HEK293 (cell line): ENCODE measurements around the gene NIPSNAP2.

Experiments used
- EGR2 ChIP-seq: fragments of 450-650 bp; formaldehyde crosslinking; IDR thresholded peaks from 2 replicates; pipeline ENCODE4 v1.5.1; 2016; ENCODE audit warnings: low read depth, missing biosample characterization, missing genetic modification characterization
- GLIS1 ChIP-seq: fragments of 450-650 bp; formaldehyde crosslinking; IDR thresholded peaks from 2 replicates; pipeline ENCODE4 v1.5.1; 2016; ENCODE audit warnings: missing biosample characterization, missing genetic modification characterization
- HOXC10 ChIP-seq: sonication (generic); formaldehyde crosslinking; IDR thresholded peaks from 2 replicates; pipeline ENCODE4 v1.8.1; 2023; ENCODE audit warnings: mild to moderate bottlenecking, missing genetic modification reagents
- IKZF3 ChIP-seq: fragments of 450-650 bp; IDR thresholded peaks from 2 replicates; pipeline ENCODE4 v1.5.0; 2018; ENCODE audit warnings: missing biosample characterization, mild to moderate bottlenecking, missing genetic modification characterization, moderate library complexity
- PBX3 ChIP-seq: sonication (generic); formaldehyde crosslinking; IDR thresholded peaks from 2 replicates; pipeline ENCODE4 v1.8.1; 2022; ENCODE audit warnings: mild to moderate bottlenecking, moderate library complexity, missing genetic modification reagents
- SCRT1 ChIP-seq: fragments of 450-650 bp; formaldehyde crosslinking; IDR thresholded peaks from 2 replicates; pipeline ENCODE4 v1.5.1; 2016; ENCODE audit warnings: missing biosample characterization, missing genetic modification characterization, borderline replicate concordance
- ZBTB17 ChIP-seq: fragments of 450-650 bp; formaldehyde crosslinking; IDR thresholded peaks from 2 replicates; pipeline ENCODE4 v1.5.1; 2016; ENCODE audit warnings: missing biosample characterization, missing genetic modification characterization
- ZBTB21 ChIP-seq: fragments of 450-650 bp; formaldehyde crosslinking; IDR thresholded peaks from 2 replicates; pipeline ENCODE4 v1.5.1; 2017; ENCODE audit warnings: missing biosample characterization, missing genetic modification characterization
- ZBTB7A ChIP-seq: fragments of 450-650 bp; formaldehyde crosslinking; IDR thresholded peaks from 2 replicates; pipeline ENCODE4 v1.5.1; 2016; ENCODE audit warnings: low read depth, missing biosample characterization, missing genetic modification characterization
- ZBTB8A ChIP-seq: fragments of 450-650 bp; formaldehyde crosslinking; IDR thresholded peaks from 2 replicates; pipeline ENCODE4 v1.5.1; 2016; ENCODE audit warnings: missing biosample characterization, missing genetic modification characterization
- ZNF114 ChIP-seq: fragments of 450-650 bp; formaldehyde crosslinking; IDR thresholded peaks from 2 replicates; pipeline ENCODE4 v1.5.0; 2017; ENCODE audit warnings: missing biosample characterization, missing genetic modification characterization
- ZNF155 ChIP-seq: fragments of 450-650 bp; formaldehyde crosslinking; IDR thresholded peaks from 2 replicates; pipeline ENCODE4 v1.5.1; 2016; ENCODE audit warnings: missing biosample characterization, missing genetic modification characterization
- ZNF239 ChIP-seq: fragments of 450-650 bp; formaldehyde crosslinking; IDR thresholded peaks from 2 replicates; pipeline ENCODE4 v1.5.1; 2016; ENCODE audit warnings: missing biosample characterization, missing genetic modification characterization
- ZNF366 ChIP-seq: fragments of 450-650 bp; formaldehyde crosslinking; conservative IDR thresholded peaks from 2 replicates; pipeline ENCODE4 v1.5.1; 2016; ENCODE audit warnings: missing biosample characterization, missing genetic modification characterization
- ZNF398 ChIP-seq: fragments of 450-650 bp; formaldehyde crosslinking; IDR thresholded peaks from 2 replicates; pipeline ENCODE4 v1.5.1; 2017; ENCODE audit warnings: missing biosample characterization, missing genetic modification characterization
- ZNF404 ChIP-seq: fragments of 450-650 bp; formaldehyde crosslinking; IDR thresholded peaks from 2 replicates; pipeline ENCODE4 v1.5.1; 2017; ENCODE audit warnings: missing biosample characterization, missing genetic modification characterization
- ZNF510 ChIP-seq: fragments of 450-650 bp; formaldehyde crosslinking; IDR thresholded peaks from 2 replicates; pipeline ENCODE4 v1.5.1; 2018; ENCODE audit warnings: mild to moderate bottlenecking, missing genetic modification characterization, missing biosample characterization; ENCODE audit not compliant: insufficient replicate concordance
- ZNF521 ChIP-seq: fragments of 450-650 bp; formaldehyde crosslinking; IDR thresholded peaks from 2 replicates; pipeline ENCODE4 v1.5.1; 2017; ENCODE audit warnings: missing biosample characterization, mild to moderate bottlenecking, missing genetic modification characterization
- ZNF585B ChIP-seq: fragments of 450-650 bp; formaldehyde crosslinking; IDR thresholded peaks from 2 replicates; pipeline ENCODE4 v1.5.1; 2016; ENCODE audit warnings: missing biosample characterization, missing genetic modification characterization
- ZNF623 ChIP-seq: fragments of 450-650 bp; formaldehyde crosslinking; IDR thresholded peaks from 2 replicates; pipeline ENCODE4 v1.5.1; 2016; ENCODE audit warnings: missing biosample characterization, missing genetic modification characterization
- ZNF629 ChIP-seq: fragments of 450-650 bp; formaldehyde crosslinking; IDR thresholded peaks from 2 replicates; pipeline ENCODE4 v1.5.1; 2017; ENCODE audit warnings: missing biosample characterization, missing genetic modification characterization
- ZNF701 ChIP-seq: fragments of 450-650 bp; formaldehyde crosslinking; IDR thresholded peaks from 2 replicates; pipeline ENCODE4 v1.5.1; 2016; ENCODE audit warnings: missing biosample characterization, missing genetic modification characterization
- ZNF843 ChIP-seq: fragments of 450-650 bp; formaldehyde crosslinking; IDR thresholded peaks from 2 replicates; pipeline ENCODE4 v1.5.1; 2016; ENCODE audit warnings: missing biosample characterization, missing genetic modification characterization
- ZSCAN30 ChIP-seq: fragments of 450-650 bp; IDR thresholded peaks from 2 replicates; pipeline ENCODE4 v1.5.1; 2018; ENCODE audit warnings: missing biosample characterization, mild to moderate bottlenecking, missing genetic modification characterization, moderate library complexity
- ZXDB ChIP-seq: fragments of 450-650 bp; formaldehyde crosslinking; IDR thresholded peaks from 2 replicates; pipeline ENCODE4 v1.5.1; 2016; ENCODE audit warnings: missing biosample characterization, missing genetic modification characterization
- TF ChIP-seq, protein P1 (sequence below): fragments of 450-650 bp; IDR thresholded peaks from 2 replicates; pipeline ENCODE4 v1.5.1; 2018; ENCODE audit warnings: missing biosample characterization, mild to moderate bottlenecking, missing genetic modification characterization
- TF ChIP-seq, protein P2 (sequence below): fragments of 450-650 bp; formaldehyde crosslinking; IDR thresholded peaks from 2 replicates; pipeline ENCODE4 v1.5.1; 2016; ENCODE audit warnings: missing biosample characterization, missing genetic modification characterization
- TF ChIP-seq, protein P3 (sequence below): fragments of 450-650 bp; formaldehyde crosslinking; IDR thresholded peaks from 2 replicates; pipeline ENCODE4; 2016; ENCODE audit warnings: missing biosample characterization, missing genetic modification characterization
- TF ChIP-seq, protein P4 (sequence below): fragments of 450-650 bp; formaldehyde crosslinking; IDR thresholded peaks from 2 replicates; pipeline ENCODE4 v1.5.1; 2016; ENCODE audit warnings: missing biosample characterization, missing genetic modification characterization

Gene NIPSNAP2

DNA sequence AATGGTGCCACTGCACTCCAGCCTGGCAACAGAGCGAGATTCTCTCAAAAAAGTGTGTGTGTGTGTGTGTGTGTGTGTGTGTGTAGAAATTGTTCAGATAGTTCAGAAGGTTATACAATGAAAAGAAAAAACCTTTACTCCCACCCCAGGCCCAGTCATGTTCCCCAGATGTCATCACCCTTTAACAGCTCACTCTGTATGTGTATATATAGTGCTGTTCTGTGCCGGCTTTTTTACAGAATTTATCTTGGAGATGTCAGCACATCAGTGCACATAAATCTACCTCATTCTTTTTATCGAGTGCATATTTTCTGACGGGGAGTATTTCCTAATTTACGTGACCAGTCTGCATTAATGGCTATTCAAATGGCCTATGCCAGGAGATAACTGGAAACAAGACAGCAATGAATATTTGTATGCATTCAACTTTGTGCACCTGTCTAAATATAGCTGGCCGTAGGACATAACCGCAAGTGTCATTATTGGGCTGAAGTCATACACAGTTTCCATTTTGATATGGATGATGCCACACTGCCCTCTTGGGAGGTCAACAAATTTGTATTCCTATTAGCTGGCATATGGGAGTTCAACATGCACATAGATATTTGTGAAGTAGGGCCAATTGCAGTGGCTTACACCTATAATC lies 11.7 kb downstream of the NIPSNAP2 start (continued):
- TF ChIP-seq IKZF3 (tag by site-specific recombination) (no peak), ZNF398 (tag by site-specific recombination) (no peak), ZBTB7A (no peak), ZNF114 (tag by site-specific recombination) (no peak), ZNF155 (no peak), ZNF366 (tag by site-specific recombination) (peak; percentile 41; the same call in 1 of the 2 replicates), ZBTB8A (tag by site-specific recombination) (no peak), ZNF510 (tag by site-specific recombination) (no peak), HOXC10 (CRISPR knock-in tag) (no peak), ZSCAN30 (tag by site-specific recombination) (no peak), SCRT1 (tag by site-specific recombination) (no peak), ZNF239 (no peak), ZNF629 (tag by site-specific recombination) (peak; percentile 38), ZNF701 (tag by site-specific recombination) (no peak), ZNF843 (tag by site-specific recombination) (peak; percentile 97), GLIS1 (peak; percentile 52; the same call in 1 of the 2 replicates), ZBTB21 (tag by site-specific recombination) (no peak), EGR2 (tag by site-specific recombination) (no peak), PBX3 (CRISPR knock-in tag) (no peak), ZNF585B (tag by site-specific recombination) (no peak), ZXDB (tag by site-specific recombination) (peak; percentile 96), ZBTB17 (tag by site-specific recombination) (no peak), ZNF404 (tag by site-specific recombination) (no peak), ZNF521 (tag by site-specific recombination) (no peak), ZNF623 (tag by site-specific recombination) (0 out of 2 replicates have a peak, but pooled peaks have one; percentile 10)
- TF ChIP-seq, protein P1, sequence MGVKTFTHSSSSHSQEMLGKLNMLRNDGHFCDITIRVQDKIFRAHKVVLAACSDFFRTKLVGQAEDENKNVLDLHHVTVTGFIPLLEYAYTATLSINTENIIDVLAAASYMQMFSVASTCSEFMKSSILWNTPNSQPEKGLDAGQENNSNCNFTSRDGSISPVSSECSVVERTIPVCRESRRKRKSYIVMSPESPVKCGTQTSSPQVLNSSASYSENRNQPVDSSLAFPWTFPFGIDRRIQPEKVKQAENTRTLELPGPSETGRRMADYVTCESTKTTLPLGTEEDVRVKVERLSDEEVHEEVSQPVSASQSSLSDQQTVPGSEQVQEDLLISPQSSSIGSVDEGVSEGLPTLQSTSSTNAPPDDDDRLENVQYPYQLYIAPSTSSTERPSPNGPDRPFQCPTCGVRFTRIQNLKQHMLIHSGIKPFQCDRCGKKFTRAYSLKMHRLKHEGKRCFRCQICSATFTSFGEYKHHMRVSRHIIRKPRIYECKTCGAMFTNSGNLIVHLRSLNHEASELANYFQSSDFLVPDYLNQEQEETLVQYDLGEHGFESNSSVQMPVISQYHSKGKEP (tag by site-specific recombination) = no peak
- TF ChIP-seq, protein P2, sequence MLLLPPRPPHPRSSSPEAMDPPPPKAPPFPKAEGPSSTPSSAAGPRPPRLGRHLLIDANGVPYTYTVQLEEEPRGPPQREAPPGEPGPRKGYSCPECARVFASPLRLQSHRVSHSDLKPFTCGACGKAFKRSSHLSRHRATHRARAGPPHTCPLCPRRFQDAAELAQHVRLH (tag by site-specific recombination) = no peak
- TF ChIP-seq, protein P3, sequence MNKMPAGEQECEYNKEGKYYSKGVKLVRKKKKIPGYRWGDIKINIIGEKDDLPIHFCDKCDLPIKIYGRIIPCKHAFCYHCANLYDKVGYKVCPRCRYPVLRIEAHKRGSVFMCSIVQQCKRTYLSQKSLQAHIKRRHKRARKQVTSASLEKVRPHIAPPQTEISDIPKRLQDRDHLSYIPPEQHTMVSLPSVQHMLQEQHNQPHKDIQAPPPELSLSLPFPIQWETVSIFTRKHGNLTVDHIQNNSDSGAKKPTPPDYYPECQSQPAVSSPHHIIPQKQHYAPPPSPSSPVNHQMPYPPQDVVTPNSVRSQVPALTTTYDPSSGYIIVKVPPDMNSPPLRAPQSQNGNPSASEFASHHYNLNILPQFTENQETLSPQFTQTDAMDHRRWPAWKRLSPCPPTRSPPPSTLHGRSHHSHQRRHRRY (tag by site-specific recombination) = no peak
- TF ChIP-seq, protein P4, sequence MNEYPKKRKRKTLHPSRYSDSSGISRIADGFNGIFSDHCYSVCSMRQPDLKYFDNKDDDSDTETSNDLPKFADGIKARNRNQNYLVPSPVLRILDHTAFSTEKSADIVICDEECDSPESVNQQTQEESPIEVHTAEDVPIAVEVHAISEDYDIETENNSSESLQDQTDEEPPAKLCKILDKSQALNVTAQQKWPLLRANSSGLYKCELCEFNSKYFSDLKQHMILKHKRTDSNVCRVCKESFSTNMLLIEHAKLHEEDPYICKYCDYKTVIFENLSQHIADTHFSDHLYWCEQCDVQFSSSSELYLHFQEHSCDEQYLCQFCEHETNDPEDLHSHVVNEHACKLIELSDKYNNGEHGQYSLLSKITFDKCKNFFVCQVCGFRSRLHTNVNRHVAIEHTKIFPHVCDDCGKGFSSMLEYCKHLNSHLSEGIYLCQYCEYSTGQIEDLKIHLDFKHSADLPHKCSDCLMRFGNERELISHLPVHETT (tag by site-specific recombination) = no peak
